Kidney (tissue), 14 donors: Measurements from ENCODE around the gene SHF. TPM values are rescaled to one million over a fixed set of nuclear protein-coding genes. Genes with fewer than 3 reads are reported as not detected.

Source experiments
- DNase-seq, 5 donors: peaks; one replicate each; pipeline ENCODE4 v3.0.0-alpha.2; 2013 to 2020
- FAIRE-seq: peaks from 2 replicates; lab custom pipeline; 2012; peaks lifted over from hg19 to GRCh38; lab: Jason Lieb, UNC
- H3K27ac ChIP-seq, 2 donors: one replicate each; pipeline ENCODE4 v1.7.0; 2013; ENCODE audit warnings: low read depth in 2 of 2, low read length in 2 of 2, inconsistent platforms in 1 of 2
- H3K27me3 ChIP-seq: one replicate; pipeline ENCODE4 v1.7.1; 2013; ENCODE audit warnings: low read length, inconsistent platforms; ENCODE audit not compliant: control insufficient read depth, insufficient read depth
- H3K36me3 ChIP-seq, 3 donors: one replicate each; pipeline versions ENCODE4 v1.7.0 to v1.7.1; 2013; ENCODE audit warnings: low read length in 3 of 3, control low read depth in 1 of 3, inconsistent platforms in 1 of 3; ENCODE audit not compliant: insufficient read depth in 3 of 3, control insufficient read depth in 2 of 3
- H3K4me1 ChIP-seq, 3 donors: one replicate each; pipeline versions ENCODE4 v1.7.0 to v1.7.1; 2013; ENCODE audit warnings: low read length in 3 of 3, inconsistent platforms in 1 of 3, low read depth in 1 of 3; ENCODE audit not compliant: control insufficient read depth in 2 of 3, insufficient read depth in 2 of 3
- H3K4me3 ChIP-seq, 3 donors: one replicate each; pipeline versions ENCODE4 v1.7.0 to v1.8.1; 2013; ENCODE audit warnings: low read length in 3 of 3, control low read depth in 1 of 3, inconsistent platforms in 1 of 3
- H3K9ac ChIP-seq, 3 donors: one replicate each; pipeline versions ENCODE4 v1.7.0 to v1.7.1; 2013; ENCODE audit warnings: low read length in 3 of 3, control low read depth in 1 of 3, inconsistent platforms in 1 of 3
- H3K9me3 ChIP-seq, 3 donors: one replicate each; pipeline versions ENCODE4 v1.7.0 to v1.7.1; 2013; ENCODE audit warnings: low read length in 3 of 3, control low read depth in 1 of 3, inconsistent platforms in 1 of 3; ENCODE audit not compliant: control insufficient read depth in 2 of 3, insufficient read depth in 1 of 3
- intact Hi-C: fragments of 100-400 bp; cut with DNase I; formaldehyde crosslinking; loops from one replicate; pipeline ENCODE4 v1.11.1; 2022
- polyA plus RNA-seq: library from polyadenylated mRNA; stranded (reverse); fragments of 350-450 nt; fragmentation: Illumina TruSeq; extraction: RNeasy Lipid Tissue Mini Kit (QIAGEN cat#74804); gene quantifications from one replicate; pipeline ENCODE4 v1.2.3, GENCODE V29; 2014; ENCODE audit warnings: low read depth, low replicate concordance; ENCODE audit not compliant: insufficient read depth
- total RNA-seq: library from RNA; stranded (reverse); fragmentation: NEBNext Ultra II Directional; extraction: Animal tissue kit (Norgen Biotek cat#: 25700); gene quantifications from one replicate; pipeline ENCODE4 v1.2.1, GENCODE V29; 2021
- TF ChIP-seq, protein P1 (sequence below): IDR thresholded peaks from 3 replicates; pipeline ENCODE4 v1.5.1; 2012; ENCODE audit warnings: mild to moderate bottlenecking, moderate library complexity, borderline replicate concordance; ENCODE audit not compliant: insufficient read depth; ENCODE audit errors: extremely low read depth
- donor health status: control.
- donor health status: control.
- donor health status: control.
- donor health status: control.
- donor health status: control.
- donor health status: DM: yes; HTN: yes; CAD: no.
- donor health status: Normal renal cell carcinoma (clear cell type).

Gene SHF
- total and polyA plus RNA-seq, 2 donors from 2014 or later, result 5.2 to 7.7 TPM

DNA sequence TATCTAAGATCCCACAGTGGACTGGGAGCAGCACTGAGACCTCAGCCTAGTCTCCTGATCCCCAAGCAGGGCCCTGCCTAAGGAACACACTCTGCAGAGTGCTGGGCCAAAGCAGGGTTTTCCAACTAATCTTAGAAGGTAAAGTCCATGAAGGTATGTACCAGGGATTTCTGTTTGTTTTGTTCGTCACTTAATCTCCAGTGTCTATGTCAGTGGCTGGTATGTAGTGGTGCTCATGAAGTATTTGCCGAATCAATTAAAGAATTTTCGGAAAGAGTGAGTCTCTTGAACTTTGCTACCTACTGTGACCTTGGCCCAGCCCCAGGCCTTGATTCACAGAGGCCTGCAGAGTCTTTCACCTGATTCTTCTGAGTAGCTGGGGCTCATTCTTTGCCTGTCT lies 56.3 kb downstream of the SHF start:
- Histone ChIP-seq H3K9ac (no peak overlapping the region), H3K4me3 (no peak overlapping the region), H3K27ac (no peak overlapping the region), H3K36me3 (no peaks in the 10 kb centered on the region), H3K4me1 (peaks cover 0 to 6% (median 0%) of the 10 kb centered on the region in 3 donors), H3K9me3 (no peaks in the 10 kb centered on the region), H3K27me3 (peaks cover 19% of the 10 kb centered on the region)
- TF ChIP-seq, protein P1, sequence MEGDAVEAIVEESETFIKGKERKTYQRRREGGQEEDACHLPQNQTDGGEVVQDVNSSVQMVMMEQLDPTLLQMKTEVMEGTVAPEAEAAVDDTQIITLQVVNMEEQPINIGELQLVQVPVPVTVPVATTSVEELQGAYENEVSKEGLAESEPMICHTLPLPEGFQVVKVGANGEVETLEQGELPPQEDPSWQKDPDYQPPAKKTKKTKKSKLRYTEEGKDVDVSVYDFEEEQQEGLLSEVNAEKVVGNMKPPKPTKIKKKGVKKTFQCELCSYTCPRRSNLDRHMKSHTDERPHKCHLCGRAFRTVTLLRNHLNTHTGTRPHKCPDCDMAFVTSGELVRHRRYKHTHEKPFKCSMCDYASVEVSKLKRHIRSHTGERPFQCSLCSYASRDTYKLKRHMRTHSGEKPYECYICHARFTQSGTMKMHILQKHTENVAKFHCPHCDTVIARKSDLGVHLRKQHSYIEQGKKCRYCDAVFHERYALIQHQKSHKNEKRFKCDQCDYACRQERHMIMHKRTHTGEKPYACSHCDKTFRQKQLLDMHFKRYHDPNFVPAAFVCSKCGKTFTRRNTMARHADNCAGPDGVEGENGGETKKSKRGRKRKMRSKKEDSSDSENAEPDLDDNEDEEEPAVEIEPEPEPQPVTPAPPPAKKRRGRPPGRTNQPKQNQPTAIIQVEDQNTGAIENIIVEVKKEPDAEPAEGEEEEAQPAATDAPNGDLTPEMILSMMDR, result no peak
- intact Hi-C loops, result no loop called here
- no peak for DNase-seq
- no peak for FAIRE-seq

DNA sequence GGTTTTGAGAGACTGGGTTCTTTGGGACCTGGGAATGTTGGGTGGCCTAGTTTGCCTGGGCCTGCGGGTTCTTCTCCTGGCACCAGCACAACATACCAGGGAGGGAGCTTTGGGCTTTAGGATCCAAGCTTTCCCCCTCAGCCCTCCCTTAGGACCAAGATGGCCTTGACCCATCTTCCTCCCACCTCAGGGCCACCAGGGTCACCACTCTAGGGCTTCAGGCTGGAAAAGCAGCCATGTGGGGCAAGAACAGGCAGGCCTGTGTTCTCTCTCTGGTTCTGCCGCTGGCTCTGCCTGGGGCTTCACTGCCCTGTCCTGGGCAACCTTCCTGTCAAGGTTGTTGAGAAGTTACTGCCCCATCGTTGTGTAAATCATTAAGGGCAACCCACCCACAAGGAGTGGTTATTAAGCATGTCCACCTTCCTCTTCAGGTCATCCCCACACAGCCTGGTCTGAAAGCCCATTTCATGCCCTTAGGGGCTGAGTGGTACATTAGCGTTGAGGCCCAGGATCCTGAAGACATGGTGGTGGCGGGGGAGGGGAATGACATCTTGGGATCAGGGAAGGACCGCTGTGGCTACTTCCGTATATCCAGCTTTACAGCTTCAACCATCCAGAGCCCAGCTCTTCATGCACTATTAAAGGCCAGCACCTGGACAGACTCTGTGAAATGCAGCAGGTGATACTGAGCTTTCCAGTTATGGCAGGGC lies 57.3 kb downstream of the SHF start:
- Histone ChIP-seq H3K27me3 (peaks cover 18% of the 10 kb centered on the region), H3K4me1 (peaks cover 0 to 6% (median 0%) of the 10 kb centered on the region in 3 donors), H3K4me3 (no peak overlapping the region), H3K9me3 (no peaks in the 10 kb centered on the region), H3K9ac (no peak overlapping the region), H3K36me3 (no peaks in the 10 kb centered on the region), H3K27ac (no peak overlapping the region)
- FAIRE-seq (no peak), DNase-seq (peak in 1 of 5 donors; percentile 39)
- TF ChIP-seq, protein P1, result no peak
- intact Hi-C loops, result no loop called here

DNA sequence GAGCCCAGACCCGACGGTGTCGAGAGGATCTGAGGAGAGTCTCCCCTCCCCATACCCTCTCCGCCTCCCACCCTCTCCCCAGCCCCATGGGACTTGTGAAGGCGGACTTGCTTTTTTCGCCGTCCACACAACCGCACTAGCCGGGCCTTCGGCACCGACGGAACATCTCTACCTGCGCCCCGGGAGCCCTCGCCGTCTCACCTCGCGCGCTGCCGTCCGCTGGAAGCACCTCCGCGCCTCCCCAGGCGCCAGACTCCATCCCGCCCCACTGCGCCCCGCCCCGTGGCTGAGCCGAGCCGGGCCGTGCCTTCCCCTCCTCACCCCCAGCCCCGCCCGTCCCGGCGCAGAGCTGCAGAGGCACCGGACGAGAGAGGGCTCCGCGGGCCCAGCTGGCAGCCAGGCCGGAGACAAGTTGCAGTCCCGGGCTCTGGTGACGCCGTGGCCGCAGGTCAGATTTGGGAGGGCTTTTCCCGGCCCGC lies 58.1 kb downstream of the SHF start, which contains the start of the genes DUOX1 and DUOXA1:
TSS of gene DUOX1 (plus strand) at position 344 of the 479 bp plus-strand sequence. CDS start 1,973 bp downstream, outside the sequence.
TSS of gene DUOXA1 (minus strand) at position 229 of the 479 bp plus-strand sequence. CDS start 6,865 bp downstream, outside the sequence.
- TF ChIP-seq, protein P1, result no peak
- peaks cover 18% of the 10 kb centered on the region for H3K27me3 ChIP-seq
- H3K9ac ChIP-seq, result no peak within 1 kb of the TSS
- no peaks in the 10 kb centered on the region for H3K9me3 ChIP-seq
- FAIRE-seq (no peak), DNase-seq (peak in 4 of 5 donors; percentile 31 to 81 (median 56))
- H3K27ac ChIP-seq, result no peak within 1 kb of the TSS
- no peak within 1 kb of the TSS for H3K4me3 ChIP-seq
- intact Hi-C loops, result no loop called here
- no peaks in the 10 kb centered on the region for H3K36me3 ChIP-seq
- H3K4me1 ChIP-seq, result peaks cover 0 to 2% (median 0%) of the 10 kb centered on the region in 3 donors
